Hepatocyte (in vitro differentiated cells): ENCODE measurements around the gene ZMYND10.

Experiments
- CTCF ChIP-seq: fragments of 200-600 bp; sonication (generic); IDR thresholded peaks from 2 replicates; pipeline ENCODE4 v1.5.1; 2016; ENCODE audit warnings: antibody characterized with exemption, mild to moderate bottlenecking; ENCODE audit not compliant: poor library complexity
- EZH2 ChIP-seq: fragments of 200-600 bp; sonication (generic); IDR thresholded peaks from 2 replicates; pipeline ENCODE4 v1.6.1; 2016; ENCODE audit warnings: antibody characterized with exemption, mild to moderate bottlenecking, borderline replicate concordance
- EZH2phosphoT487 ChIP-seq: fragments of 200-600 bp; sonication (generic); IDR thresholded peaks from one replicate; pipeline ENCODE4 v1.6.1; 2018; ENCODE audit warnings: antibody characterized with exemption, mild to moderate bottlenecking, low read depth, moderate library complexity; ENCODE audit not compliant: unreplicated experiment, severe bottlenecking

DNA sequence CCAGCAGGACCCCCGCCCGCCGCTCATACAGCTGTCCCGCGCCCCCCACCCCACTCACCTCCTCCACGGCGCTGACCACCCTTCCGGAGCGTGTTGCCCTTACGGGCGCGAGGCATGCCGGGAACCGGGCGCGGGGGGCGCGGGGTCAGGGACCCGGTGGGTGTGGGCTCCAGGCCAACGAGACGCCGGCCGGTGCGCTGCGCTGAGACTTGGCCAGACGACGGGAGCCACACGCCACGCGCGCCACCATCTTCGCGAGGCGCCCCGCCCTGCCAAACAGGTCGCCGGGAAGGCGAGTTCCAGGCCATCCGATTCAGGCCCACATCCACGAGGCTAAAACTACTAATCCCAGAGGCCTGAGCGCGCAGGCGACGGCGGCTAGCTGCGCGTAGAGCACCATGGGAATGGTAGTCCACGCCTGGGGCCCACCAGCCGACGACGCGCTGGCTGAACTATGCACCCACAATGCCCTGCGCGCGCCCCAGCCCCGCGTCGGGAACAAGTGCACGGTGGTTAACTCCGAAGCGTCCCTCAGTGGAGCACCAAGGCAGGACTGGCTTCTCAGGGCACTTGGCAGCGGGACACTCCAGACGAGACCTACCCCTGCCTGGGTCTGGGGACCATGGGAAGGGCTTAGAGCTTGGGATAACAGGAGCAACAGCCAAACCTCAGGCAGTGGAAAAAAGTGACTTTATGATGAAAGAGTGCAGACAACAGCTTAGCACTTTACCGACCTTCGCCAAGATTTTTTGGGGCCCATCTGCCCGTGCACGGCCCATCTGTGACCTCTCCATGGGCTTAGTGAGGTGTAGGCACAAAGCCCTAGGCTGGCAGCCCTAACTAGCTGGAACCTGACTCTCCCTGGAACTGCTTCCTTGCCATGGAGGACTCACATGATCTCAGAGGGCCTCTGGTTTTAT is 53.1 kb downstream of the ZMYND10 start, which contains the start of gene IFRD2:
- TF ChIP-seq CTCF (no peak), EZH2phosphoT487 (no peak), EZH2 (no peak)
